ENCODE measurements around the gene GORASP1. TPM values are rescaled to one million over a fixed set of nuclear protein-coding genes. Genes with fewer than 3 reads are reported as not detected.
A peak's percentile ranks its signal among the peaks of the same experiment; 100 is the strongest.

Gene GORASP1
- total and polyA plus RNA-seq, 12 donors = 24.3 to 66.2 (median 46.6) TPM

DNA sequence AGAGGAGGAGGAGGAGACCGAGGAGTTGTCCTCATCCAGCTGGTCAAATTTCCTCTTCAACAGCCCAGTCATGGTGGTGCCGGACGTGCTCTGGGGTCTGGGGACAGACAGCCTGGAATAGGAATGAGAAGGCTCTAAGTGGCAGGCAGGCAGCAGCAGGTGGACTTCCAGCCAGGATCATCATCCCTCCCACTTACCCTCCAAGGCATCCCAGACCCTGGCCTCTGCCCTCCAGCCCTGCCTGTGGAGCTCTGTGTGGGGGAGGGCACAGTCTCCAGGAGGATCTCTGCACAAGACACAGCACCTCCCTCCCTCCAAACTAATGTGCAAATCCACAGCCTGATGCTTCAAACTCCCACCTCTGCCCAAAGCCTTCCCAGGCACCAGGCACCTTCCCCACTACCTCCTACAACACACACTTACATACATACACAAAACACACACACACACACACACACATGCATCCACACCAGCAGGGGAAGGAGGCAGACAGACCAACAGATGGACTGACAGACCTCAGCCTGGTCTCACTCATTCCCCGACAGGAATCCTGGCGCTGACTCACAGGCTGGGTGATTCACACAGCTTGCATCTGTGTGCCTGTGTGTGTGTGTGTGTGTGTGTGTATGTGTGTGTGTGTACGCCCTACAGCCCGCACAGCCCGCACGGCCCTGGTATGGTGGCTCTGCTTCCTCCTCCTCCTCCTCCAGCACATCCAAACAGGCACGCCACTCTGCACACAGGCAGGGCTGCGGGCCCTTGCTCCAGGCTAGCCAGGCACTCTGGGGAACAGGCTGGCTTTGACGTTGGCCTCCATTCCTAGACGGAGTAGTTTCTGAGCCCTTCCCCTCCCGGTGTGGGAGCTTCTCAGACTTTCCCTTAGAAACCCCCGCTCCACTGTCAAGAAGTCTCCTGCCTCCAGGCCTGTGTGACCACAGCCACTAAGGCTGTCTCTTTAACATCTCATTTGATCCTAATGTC is 39.5 kb upstream of the GORASP1 start:
- TF ChIP-seq, protein P1, sequence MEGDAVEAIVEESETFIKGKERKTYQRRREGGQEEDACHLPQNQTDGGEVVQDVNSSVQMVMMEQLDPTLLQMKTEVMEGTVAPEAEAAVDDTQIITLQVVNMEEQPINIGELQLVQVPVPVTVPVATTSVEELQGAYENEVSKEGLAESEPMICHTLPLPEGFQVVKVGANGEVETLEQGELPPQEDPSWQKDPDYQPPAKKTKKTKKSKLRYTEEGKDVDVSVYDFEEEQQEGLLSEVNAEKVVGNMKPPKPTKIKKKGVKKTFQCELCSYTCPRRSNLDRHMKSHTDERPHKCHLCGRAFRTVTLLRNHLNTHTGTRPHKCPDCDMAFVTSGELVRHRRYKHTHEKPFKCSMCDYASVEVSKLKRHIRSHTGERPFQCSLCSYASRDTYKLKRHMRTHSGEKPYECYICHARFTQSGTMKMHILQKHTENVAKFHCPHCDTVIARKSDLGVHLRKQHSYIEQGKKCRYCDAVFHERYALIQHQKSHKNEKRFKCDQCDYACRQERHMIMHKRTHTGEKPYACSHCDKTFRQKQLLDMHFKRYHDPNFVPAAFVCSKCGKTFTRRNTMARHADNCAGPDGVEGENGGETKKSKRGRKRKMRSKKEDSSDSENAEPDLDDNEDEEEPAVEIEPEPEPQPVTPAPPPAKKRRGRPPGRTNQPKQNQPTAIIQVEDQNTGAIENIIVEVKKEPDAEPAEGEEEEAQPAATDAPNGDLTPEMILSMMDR (IDR thresholded peaks at IDR 0.05) = peak in 1 of 6 experiments; percentile 3
- peak; percentile 41 to 73 for TF ChIP-seq POLR2A (IDR thresholded peaks at IDR 0.05)
- 6 to 19% (median 15%) methylated on average over 12 to 15 of the region's 15 CpGs for WGBS, 4 donors
- H3K9me3 ChIP-seq (replicated peaks in 1 of 3) = no peaks in the 10 kb centered on the region
- peaks cover 0 to 46% of the 10 kb centered on the region in 2 donors for H3K36me3 ChIP-seq (replicated peaks in 1 of 2)
- peak overlapping the region; percentile 10 to 100 (median 80) for H3K27ac ChIP-seq
- H3K4me1 ChIP-seq (replicated peaks in 1 of 2) = peaks cover 66 to 79% of the 10 kb centered on the region in 2 donors
- intact Hi-C loops (cut with DNase I) = loop anchor here in 1 of 2 donors (5.0 kb wide), 1 partner anchor 35 kb away; no protein-coding TSS in a partner anchor
- DNase-seq = peak; percentile 86 to 95 (median 94)
- H3K4me3 ChIP-seq = peak overlapping the region in 1 of 4 donors; percentile 17
- H3K27me3 ChIP-seq = no peaks in the 10 kb centered on the region

DNA sequence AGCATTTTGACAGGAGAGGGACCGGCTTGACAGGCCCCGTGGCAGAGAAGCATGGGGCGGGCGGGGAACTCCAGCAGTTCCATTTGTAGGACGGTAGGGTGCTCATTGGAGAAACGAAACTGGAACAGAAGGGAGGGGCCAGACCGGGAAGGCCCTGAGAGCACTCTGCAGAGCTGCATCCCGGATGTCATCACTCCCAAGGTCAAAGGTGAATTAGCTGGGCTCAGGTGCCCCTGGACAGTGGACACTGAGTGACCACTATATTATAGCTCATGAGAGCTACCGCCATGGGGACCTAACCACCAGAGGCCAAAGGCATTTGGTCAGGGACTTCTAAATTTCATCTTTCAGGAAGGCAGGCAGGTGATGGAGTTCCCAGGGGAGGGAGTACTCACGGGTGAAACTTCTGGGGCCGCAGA is 38.7 kb upstream of the GORASP1 start:
- no peaks in the 10 kb centered on the region for H3K27me3 ChIP-seq
- no peaks in the 10 kb centered on the region for H3K9me3 ChIP-seq (replicated peaks in 1 of 3)
- intact Hi-C loops (cut with DNase I) = loop anchor here in 1 of 2 donors (5.0 kb wide), 1 partner anchor 36 kb away; no protein-coding TSS in a partner anchor
- TF ChIP-seq POLR2A (IDR thresholded peaks at IDR 0.05) = no peak
- TF ChIP-seq, protein P1 (IDR thresholded peaks at IDR 0.05) = peak in 5 of 6 experiments; percentile 20 to 55 (median 54)
- peak; percentile 49 to 89 (median 76) for DNase-seq
- H3K4me3 ChIP-seq = no peak overlapping the region
- H3K36me3 ChIP-seq (replicated peaks in 1 of 2) = peaks cover 0 to 46% of the 10 kb centered on the region in 2 donors
- H3K27ac ChIP-seq = peak overlapping the region in 4 of 5 donors; percentile 70 to 100 (median 84)
- 23 to 46% (median 32%) methylated on average over 9 to 11 of the region's 11 CpGs for WGBS, 4 donors
- peaks cover 66 to 80% of the 10 kb centered on the region in 2 donors for H3K4me1 ChIP-seq (replicated peaks in 1 of 2)

DNA sequence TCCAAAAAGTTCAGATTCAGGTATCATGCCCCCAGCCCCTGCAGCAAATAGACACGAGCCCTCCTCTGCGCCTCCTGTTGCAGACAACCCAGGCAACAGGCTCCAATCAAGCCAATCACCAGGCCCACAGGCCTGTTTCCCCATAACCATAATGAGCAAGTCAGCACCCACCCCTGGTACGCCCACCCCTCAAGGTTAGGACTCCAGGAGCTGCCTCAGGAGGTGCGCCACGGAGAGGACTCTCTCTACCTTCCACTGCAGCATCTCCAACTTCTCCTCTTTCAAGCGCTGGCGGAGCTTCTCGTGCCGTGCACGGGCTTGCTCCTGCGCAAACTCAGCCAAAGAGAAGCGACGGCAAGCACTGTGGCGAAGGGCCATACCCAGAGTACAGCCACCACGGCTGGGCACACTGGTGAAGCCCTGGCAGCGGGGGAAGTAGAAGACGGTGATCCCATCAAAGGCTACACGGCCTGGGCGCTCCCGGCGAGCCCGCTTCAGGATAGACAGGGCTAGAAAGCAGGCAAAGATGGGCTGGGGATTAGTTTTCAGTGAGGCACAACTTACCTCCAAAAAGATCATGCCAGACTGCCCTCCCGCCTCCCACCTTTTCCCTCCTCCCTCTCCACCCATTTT is 37.4 kb upstream of the GORASP1 start:
- Histone ChIP-seq H3K4me3 (no peak overlapping the region), H3K36me3 (replicated peaks in 1 of 2) (peaks cover 0 to 46% of the 10 kb centered on the region in 2 donors), H3K27me3 (no peaks in the 10 kb centered on the region), H3K9me3 (replicated peaks in 1 of 3) (no peaks in the 10 kb centered on the region), H3K4me1 (replicated peaks in 1 of 2) (peaks cover 63 to 75% of the 10 kb centered on the region in 2 donors), H3K27ac (peak overlapping the region in 2 of 5 donors; percentile 7 to 100)
- peak in 1 of 7 donors; percentile 54 for DNase-seq
- TF ChIP-seq, protein P1 (IDR thresholded peaks at IDR 0.05) = no peak
- intact Hi-C loops (cut with DNase I) = loop anchor here in 1 of 2 donors (5.0 kb wide), 1 partner anchor 37 kb away; no protein-coding TSS in a partner anchor
- WGBS, 4 donors = 88 to 95% (median 94%) methylated on average over 20 to 23 of the region's 23 CpGs

Data from adrenal gland (tissue), 12 donors.